NT2/D1 (cell line): Measurements from ENCODE around the gene MAMDC4.

Experiments
- SUZ12 ChIP-seq: IDR thresholded peaks from 2 replicates; pipeline ENCODE4 v1.6.1; 2011; ENCODE audit not compliant: insufficient read length, insufficient read depth; ENCODE audit errors: extremely low read depth
- YY1 ChIP-seq: IDR thresholded peaks from 2 replicates; pipeline ENCODE4 v1.6.1; 2011; ENCODE audit not compliant: insufficient read length, insufficient read depth
- ZNF274 ChIP-seq: IDR thresholded peaks from 2 replicates; pipeline ENCODE4 v1.6.1; 2011; ENCODE audit warnings: mild to moderate bottlenecking, low read depth, low read length

- TF ChIP-seq ZNF274: no peak
- TF ChIP-seq YY1: no peak
- TF ChIP-seq SUZ12: no peak
Observed at GRCh38 chr9:136839229-136840139, 12.7 kb upstream of the MAMDC4 start.
